Measurements from ENCODE around the gene KRT3.

GRCh38 chr12:52815161-52815560 is 19.2 kb upstream of the KRT3 start:
- no peak for TF ChIP-seq ZNF785 (CRISPR knock-in tag; IDR thresholded peaks at IDR 0.05)
- no peak for TF ChIP-seq CREBBP (IDR thresholded peaks at IDR 0.05; ENCODE audit: low read depth, low read length)
- TF ChIP-seq REST (IDR thresholded peaks at IDR 0.05; ENCODE audit: borderline replicate concordance) = no peak
- no peak for TF ChIP-seq REST (CRISPR knock-in tag; IDR thresholded peaks at IDR 0.05; ENCODE audit: low read depth)
- no peak for TF ChIP-seq ZNF398 (CRISPR knock-in tag; IDR thresholded peaks at IDR 0.05)
- no peak for TF ChIP-seq SREBF1 (IDR thresholded peaks at IDR 0.05; ENCODE audit: borderline replicate concordance, low read depth, low read length)
- no peak for TF ChIP-seq PBX2 (CRISPR knock-in tag; IDR thresholded peaks at IDR 0.05; ENCODE audit: low read depth)
- TF ChIP-seq PBX2 (tag; conservative IDR thresholded peaks at IDR 0.05; ENCODE audit: low read depth) = no peak
- TF ChIP-seq ELK3 (CRISPR knock-in tag; IDR thresholded peaks at IDR 0.05) = no peak
- no peak for TF ChIP-seq EZH2 (IDR thresholded peaks at IDR 0.05; ENCODE audit: borderline replicate concordance, low read depth, low read length)
- TF ChIP-seq NFATC3 (IDR thresholded peaks at IDR 0.05) = no peak
- no peak for TF ChIP-seq ZNF121 (CRISPR knock-in tag; conservative IDR thresholded peaks at IDR 0.05)
- TF ChIP-seq ZNF644 (tag; IDR thresholded peaks at IDR 0.05; ENCODE audit: low read depth) = no peak
- TF ChIP-seq ELF4 (CRISPR knock-in tag; IDR thresholded peaks at IDR 0.05) = no peak
- no peak for TF ChIP-seq CTCF (IDR thresholded peaks at IDR 0.05 in 2 of 3, conservative IDR thresholded peaks at IDR 0.05 in 1 of 3; ENCODE audit: insufficient read depth in 2 of 3, low read depth in 1 of 3, low read length in 3 of 3)
- TF ChIP-seq SMARCC2 (IDR thresholded peaks at IDR 0.05; ENCODE audit: low read depth) = no peak
